DMS79 treated with DMSO at 0.1 percent for 48 hours (cell line): Measurements from ENCODE around the gene TYRO3.

Experiments used
- DNase-seq: peaks from one replicate; lab custom pipeline; 2025; lab: John Stamatoyannopoulos, UW

TYRO3 gene

GRCh38 chr15:41605566-41605965 is 46.6 kb downstream of the TYRO3 start:
- DNase-seq, result no peak

DNA sequence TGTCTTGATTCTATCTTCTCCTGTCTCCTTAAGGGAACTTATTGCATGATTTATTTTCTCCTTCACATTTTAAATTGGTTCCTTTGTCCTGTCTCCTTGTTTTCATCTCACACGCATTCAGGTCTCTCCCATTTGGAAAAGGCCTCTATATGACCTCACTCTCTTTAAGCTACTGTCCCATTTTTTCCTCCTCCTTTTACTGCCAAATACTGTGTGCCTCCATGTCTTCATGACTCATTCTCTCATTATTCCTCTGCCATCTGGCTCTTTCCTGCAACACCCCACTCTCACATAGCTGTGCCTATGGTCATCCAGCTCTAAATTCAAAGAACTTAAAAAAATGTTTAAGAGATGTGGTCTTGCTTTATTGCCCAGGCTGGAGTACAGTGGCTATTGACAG is 48.0 kb downstream of the TYRO3 start:
- no peak for DNase-seq

- no peak for DNase-seq
Observed at GRCh38 chr15:41609123-41609522, 50.1 kb downstream of the TYRO3 start.

DNA sequence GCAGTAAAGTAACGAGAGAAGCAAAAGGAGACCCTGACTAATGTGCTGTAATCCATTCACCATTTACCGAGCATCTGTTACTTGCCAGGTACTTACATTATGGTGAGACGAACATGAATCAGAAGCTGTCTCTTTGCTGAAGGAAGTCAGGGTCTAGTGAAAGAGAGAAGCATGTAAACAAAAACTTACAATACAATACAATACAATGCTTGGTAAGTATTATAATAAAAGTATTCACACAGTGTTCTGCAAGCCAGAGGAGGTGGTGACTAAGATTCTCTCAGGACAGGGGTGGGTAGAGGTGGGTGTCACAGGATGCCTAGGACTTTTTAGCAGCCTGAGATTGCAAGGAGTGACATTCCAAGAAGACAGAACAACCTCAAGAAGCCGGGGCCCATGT is 51.0 kb downstream of the TYRO3 start:
- DNase-seq, result no peak

- DNase-seq, result peak; percentile 5
Observed at GRCh38 chr15:41620536-41621199, 61.7 kb downstream of the TYRO3 start.

DNA sequence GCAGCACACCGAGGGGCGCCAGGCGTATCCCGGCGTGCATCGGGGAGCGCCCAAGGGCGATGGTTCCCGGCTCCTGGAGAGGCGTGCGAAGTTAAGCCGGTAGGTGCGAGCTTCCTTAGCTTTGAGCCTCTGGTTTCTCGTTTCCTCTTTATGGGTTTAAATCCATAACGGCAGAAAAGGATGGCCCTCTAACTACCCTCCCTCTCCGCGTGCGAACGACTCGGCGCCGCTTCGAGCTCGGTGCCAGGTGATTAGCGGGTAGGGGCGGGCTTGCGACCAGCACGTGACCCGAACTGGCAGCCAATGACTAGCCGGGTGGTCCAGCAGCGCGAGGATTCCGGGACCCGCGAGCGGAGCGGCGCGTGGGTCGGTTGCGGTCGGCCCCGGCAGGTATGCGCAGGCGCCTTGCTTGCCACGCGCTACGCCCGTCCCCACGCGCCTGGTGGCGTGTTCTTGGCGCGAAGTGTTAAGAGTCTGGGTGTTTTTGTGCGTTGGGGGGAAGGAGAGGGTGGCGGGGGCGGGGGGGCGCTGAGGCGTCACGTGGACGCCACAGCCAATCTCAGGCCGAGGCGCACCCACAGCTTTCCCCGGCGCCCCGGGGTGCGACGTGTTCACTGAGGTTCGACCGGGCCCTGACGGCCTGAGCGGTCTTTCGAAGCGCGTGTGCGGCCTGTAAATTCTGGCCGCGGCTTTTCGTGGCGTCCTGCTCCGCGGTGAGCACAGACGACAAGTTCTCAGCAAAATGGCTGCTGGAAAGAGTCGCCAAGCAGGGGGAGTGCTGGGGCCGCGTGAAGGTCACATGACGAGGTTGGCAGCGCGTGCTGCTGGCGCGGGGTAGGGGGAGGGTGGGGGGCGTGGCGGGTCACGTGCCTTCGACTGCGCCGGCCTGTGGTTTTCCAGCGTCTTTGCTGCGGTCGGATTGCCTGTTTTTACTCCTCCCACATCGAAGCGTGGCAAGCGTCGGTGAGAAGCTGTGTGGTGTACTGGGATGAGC is 62.5 kb downstream of the TYRO3 start:
- DNase-seq, result peak; percentile 80

DNA sequence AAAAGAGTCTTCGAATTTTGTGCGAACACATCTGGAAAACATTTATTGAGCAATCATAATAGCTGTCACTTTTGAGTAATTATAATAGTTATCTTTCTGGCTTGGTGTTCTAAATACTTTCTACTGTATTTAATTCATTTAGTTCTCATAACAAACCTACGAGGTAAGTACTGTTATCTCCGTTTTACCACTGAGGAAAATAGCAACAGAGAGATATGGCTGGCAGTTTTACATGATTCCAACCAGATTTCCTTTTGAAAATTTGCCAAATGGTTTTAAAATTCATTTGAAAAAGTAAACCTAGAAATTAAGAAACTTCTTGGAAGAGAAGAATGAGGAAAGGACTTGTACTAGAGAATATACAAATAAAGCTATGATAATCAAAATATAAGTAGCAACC is 63.9 kb downstream of the TYRO3 start:
- DNase-seq, result no peak

DNA sequence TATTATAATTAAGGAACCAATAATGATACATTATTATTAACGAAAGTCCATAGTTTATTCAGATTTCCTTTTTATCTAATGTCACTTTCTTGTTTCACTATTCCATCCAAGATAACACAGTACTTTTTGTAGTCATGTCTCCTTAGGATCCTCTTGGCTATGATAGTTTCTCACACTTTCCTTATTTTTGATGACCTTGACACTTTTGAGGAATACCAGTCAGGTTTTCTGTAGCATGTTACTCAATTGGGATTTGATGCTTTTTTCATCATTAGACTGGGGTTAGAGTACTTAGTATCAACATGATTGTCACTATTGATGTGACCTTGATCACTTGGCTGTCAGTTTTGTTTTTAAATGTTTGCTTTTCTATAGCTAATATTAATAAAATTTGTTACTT is 68.2 kb downstream of the TYRO3 start:
- DNase-seq, result no peak

GRCh38 chr15:41629463-41629862 is 70.5 kb downstream of the TYRO3 start:
- DNase-seq, result no peak

GRCh38 chr15:41629883-41630282 is 70.9 kb downstream of the TYRO3 start:
- DNase-seq, result no peak

DNA sequence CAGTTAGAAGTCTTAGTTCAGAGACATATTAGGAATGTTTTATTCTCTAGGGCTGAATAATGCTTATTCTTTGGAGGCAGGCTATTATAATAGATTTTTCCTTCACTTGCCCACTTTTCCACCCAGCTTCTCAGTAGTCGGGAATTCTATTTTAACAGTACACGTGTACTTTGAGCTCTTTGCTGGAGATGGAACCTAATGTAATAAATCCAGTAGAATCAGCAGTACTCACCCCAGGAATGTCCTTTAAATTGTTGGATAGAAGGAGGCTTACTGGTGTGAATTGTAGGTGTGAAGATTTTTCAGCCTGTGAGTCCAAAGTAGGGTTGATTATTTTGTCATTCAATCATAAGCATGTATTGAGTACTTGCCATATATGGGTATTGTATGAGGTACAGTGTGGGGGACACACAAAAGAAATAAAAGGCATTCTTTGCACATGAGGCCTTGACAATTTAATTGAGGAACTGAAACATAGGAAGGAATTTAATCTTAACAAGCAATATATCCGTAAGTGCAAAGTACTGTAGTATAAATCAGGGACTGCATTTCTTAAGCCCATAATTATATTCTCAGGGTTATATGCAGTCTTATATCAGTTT is 71.7 kb downstream of the TYRO3 start:
- DNase-seq, result no peak

GRCh38 chr15:41631880-41632470 is 73.0 kb downstream of the TYRO3 start:
- DNase-seq, result no peak
